Embryonic facial prominence (tissue), 1 donor: ENCODE results near the gene RABGGTA.
"Not testable (repeated sequence)": the region's sequence is repeated elsewhere in the genome, so short reads cannot be mapped to it uniquely, and the experiment has no call there.

Experiments
- DNase-seq: peaks from one replicate; pipeline ENCODE4 v3.0.0-alpha.2; 2016; ENCODE audit errors: extremely low spot score

RABGGTA gene

DNA sequence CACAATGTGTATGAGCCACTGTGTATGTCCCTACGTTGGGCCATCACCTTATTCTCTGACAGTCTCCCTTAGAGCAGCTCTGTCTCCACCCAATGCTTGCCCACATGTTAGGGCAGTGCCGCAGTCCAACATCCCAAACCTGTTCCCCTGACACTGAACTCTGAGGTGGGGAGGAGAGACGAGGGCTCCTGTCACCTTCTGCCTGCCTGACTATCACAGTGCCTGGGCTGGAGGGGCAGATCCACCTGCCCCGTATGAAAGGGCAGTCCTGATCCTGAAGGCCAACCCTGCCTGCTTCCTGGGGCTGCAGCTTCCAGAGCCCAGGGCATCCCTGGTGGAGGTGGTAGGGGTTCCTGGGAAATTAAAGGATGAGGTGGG is 10.6 kb downstream of the RABGGTA start:
- no peak for DNase-seq

DNA sequence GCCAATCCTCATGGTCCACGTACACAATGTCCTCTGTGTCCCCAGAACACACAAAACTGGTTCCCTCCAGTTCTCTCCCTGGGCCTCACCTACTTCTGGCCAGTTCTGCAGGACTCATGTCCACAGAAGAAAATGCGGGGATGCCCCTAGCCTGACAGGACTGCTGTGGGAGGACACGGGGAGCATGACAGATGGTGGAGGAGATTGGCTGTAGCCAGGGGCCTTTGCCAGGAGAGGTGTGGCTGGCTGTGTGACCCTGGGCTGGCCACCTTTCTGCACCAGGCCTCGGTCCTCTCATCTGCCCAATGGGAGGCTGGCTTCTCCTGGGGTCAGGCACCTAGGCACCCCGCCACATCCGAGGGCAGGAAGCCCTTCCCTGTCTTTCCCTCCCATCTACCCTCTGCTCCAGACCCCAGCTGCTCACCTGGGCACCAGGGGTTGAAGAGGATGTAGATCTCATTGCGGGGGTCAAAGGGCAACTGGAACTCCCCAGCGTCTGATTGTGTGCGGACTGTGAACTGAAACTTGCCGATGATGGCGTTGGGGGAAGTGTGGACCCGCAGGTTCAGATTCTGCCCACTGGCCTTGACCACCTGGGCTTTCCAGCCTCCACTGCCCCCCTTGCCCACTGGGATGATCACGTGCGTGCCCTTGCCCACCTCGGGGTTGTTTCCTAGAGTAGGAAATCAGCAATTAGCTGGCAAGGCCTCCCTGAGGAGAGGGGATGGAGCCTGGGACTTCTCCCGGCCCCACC is 11.2 kb downstream of the RABGGTA start:
- no peak for DNase-seq

DNA sequence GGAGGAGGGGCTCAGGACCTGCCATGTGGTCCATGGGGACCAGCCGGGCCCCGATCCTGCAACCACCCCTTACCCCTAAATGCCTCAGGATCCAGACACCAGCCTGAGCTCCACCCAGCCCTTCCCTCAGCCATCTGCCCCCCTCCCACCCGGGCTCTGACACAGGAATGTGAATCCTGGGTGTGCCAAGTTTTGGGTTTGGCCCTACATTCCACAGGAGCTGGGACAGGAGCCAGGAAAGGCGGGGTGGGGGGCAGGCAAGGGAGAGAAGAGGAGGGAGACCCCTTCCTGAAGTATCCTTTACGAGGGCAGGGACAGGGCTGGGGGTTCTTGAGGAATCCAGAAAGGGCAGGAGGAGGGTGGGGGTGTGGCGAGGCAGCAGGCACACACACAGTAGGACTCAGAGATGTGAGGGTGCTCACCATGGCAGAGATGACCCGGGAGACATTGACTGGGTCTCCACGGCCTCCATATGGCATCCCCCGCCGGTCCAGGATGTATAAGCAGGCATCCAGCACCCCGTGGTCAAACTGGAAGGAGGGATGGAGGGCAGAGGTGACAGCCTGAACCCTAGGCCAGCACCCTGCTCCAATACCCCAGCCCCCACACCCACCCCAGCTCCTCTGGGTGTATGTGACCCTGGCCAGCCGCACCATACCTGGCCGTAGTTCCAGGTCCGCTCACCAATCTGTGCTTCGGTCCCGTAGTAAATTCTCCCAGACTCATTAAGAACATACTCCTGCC is 11.9 kb downstream of the RABGGTA start:
- DNase-seq, result peak; percentile 58

DNA sequence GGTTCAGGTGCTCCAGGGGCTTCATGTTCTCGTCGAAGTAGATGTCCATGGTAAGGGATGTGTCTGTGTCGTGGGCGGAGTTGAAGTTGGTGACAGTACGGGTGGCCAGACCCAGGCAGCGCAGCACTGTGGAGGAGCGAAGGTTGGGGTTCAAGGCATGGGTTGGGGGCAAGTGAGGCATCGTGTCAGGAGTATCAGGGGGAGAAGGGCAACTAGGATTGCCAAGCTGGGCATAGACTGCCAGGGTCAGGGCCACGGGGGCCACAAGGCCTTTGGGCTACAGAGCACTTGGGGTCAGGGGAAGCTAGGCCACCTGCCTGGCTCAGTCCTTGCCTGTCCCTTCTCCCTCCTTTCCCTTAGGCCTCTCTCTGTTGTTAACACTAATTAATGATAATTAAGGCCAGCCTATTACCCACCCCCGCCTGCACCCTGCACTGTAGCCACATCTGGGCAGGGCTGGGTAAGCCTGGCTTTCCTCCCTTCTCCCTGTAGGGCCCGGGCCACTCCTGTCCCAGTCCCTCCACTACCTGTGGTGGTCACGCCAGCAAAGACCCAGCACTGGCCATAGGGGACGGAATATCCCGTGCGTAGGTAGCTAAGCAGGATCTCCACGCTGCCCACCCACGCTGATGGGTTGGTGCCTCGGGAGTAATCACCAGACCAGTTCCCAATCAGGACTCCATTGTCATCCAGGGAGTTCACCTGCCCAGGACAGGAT is 12.7 kb downstream of the RABGGTA start:
- no peak for DNase-seq

DNA sequence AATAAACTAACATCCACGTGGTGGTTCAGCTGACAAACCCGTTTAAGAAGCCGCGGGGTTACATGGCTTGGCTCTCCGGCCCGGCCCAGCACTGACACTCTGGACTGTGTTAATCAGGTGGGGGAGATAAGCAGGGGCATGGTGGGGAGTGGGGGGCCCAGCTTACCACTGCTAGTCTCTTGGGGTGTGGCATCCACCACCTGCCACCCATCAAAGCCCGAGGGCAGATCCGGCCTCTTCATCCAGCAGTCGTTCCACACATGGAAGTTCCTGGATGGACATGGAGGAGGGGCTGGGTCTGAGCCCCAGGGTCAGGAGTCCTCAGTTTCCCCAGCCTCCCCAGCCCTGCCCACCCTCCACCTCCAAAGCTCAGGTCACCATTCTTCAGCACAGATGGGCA is 13.3 kb downstream of the RABGGTA start:
- no peak for DNase-seq

DNA sequence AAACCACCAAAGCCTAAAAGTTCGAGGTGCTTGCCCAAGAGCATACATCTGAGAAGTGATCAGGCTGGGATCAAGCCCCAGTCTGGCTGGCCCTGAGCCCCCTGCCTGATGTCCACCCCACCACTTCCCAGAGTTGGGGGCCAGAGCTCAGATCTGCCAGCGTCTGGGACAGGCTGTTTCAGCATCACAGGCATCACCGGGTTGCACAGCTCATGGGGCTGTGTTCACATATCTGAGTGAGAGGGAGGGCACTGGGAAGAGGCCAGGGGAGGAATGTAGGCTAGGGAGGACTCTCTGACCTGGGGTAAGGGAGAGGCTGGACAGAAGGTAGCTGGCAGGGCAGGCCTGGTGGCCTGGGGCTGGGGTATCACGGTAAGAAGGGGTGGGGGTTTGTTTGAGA is 14.4 kb downstream of the RABGGTA start:
- DNase-seq, result no peak

DNA sequence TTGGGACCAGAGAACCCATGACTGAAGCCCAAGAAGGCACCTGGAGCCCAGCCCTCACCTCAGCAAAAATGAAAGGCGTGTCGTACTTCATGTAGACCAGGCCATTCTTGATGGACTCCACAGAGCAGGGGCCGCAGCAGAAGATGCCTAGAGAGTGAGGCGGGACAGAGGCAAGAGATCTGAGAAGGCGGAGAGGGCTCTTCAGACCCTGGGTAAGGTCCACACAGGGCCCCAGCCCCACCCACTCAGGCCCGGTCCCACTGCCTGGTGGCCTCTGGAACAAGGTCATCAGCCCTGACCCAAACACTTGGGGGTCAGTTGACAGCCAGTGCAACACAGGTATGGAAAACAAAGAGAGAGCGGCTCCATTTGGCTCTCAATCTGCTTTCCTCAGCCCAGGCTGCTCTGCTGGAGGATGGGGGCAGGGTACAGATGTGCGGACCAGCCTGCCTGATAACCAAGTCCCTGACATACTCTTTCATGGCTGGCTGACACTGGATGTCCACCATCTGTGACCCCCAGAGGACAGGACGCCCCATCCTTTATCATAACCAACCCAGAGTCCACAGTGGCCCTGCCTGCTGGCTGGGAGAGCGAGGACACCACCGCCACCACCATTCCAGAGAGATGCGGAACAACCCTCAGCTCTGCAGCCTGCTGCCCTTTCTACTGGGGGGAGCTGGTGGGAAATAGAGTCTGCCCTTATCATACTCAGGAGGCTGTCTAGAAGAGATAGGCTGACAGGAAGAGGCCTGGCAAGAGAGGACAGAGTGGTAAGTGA is 15.3 kb downstream of the RABGGTA start:
- DNase-seq, result no peak

DNA sequence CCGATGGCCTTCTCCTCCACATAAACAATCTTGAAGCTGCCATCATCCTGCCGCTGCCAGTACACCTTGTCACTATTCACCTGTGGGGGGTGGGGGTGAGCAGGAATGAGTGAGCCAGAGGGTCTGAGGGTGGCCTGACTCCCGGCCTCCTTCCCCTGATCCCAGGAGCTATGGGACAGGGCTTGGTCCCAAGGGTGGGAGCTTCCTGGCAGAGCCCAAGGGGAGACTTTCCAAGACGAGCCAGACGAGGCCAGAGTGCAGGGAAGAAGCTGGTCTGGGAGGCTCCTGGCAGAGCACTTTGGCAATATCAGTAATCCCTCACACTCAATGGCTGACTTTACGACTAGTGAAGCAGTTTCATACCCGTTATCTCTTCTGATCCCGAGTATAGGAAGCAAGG is 16.0 kb downstream of the RABGGTA start:
- no peak for DNase-seq

DNA sequence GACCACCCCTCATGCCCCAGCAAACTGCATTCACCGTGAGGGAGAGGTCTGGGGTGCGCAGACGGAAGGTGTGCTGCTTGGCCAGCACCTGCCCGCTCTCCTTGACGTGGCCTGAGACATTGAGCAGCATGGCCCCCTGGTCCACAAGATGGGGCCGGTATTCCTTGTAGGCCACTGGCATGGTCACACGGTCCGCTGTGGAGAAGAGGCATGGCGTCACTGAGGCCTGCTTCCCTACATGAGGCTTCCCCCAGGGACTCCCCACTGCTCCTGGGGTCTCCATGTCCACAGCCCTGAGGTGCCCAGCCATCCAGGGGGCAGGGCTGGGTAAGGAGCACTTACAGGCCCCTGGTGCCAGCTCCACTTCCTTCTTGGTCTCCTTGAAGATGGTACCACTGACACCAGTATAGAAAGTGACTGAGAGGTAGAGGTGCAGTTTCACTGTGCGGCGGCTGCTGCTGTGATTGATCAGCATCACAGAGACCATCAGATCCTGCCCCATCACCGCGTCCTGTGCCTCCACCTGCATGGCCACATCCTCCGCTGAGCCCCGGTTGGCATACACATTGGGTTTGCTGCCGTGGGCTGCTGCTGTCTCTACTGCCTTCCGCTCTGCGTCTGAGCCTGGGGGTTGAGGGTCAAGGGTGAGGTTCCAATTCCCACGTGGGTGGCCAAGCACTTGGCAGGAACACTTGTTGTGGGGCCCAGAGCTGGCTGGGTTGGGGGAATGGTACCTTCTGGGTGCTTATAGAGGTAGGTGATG is 16.6 kb downstream of the RABGGTA start:
- DNase-seq, result no peak

DNA sequence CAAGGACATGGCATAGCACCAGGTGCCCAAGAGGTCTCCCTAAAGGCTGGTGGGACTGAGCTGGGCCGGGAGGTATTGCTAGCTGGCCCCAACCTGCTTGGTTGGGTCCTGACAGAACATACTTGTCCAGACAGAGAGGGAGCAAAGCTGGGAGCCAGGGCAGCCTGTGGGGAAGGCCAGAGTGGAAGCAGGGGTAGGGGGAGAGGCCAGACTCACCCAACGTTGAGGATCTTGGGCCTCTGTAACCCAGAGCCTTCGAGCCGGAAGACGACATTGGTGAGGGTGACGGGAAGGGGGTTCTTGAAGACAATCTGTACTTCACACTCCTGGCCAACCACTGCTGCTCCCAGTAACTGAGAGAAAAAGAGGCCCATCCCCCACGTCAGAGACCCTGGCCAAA is 17.5 kb downstream of the RABGGTA start:
- no peak for DNase-seq

DNA sequence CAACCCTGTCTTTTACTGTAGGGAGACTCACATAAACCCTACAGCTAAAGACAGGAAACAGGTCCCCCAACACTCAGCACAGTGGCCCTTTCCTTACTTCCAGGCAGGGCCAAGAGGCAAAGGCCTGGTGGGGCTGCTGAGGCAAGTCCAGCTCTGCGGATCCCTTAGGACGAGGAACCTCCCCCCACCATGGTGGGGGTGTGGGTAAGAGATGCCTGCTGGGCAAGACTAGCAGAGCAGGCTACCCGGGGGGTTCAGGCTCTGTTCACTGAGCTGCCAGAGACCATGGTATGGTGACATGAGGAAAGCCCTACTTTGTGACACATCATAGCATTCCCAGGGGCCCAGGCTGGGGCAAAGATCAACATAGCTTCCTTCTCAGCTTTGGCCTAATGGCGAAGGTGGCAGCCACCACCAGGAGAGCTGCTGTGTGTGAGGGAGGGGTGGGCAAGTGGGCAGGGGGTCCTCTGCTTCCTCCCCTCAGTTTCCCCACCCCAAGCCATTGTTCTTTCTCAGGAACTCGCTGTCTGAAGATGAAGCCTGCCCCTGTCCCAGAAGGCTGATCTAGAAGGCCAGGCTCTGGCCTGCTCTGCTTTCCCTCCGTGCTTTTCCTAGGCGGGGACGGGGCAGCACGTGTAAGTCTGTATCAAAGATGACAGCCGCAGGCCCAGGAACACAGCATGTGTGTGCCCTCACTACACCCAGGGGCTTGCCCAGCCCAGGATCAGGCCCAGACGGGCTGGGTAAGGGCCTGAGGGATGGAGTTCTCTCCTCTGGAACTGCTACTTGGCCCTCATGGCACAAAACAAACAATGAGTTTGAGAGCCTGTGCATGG is 18.9 kb downstream of the RABGGTA start:
- no peak for DNase-seq

DNA sequence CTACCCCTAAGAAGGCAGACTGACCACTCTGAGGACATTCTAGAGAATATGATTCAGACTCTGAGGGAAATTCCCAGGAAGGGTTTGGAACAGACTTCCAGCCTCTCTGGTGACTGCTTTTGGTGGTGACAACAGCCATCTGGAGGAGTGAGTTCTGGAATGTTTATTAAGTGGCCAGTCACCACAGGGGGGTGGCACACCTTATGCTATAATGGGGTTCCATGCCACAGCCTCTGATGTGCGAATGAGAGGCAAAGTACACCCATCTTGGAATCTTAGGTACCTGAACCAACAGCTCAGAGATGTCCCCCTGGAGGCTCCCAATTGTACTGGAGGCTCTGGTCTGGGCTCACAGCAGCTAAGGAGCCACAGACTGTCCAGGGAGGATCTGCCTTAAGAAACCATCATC is 19.5 kb downstream of the RABGGTA start:
- no peak for DNase-seq

DNA sequence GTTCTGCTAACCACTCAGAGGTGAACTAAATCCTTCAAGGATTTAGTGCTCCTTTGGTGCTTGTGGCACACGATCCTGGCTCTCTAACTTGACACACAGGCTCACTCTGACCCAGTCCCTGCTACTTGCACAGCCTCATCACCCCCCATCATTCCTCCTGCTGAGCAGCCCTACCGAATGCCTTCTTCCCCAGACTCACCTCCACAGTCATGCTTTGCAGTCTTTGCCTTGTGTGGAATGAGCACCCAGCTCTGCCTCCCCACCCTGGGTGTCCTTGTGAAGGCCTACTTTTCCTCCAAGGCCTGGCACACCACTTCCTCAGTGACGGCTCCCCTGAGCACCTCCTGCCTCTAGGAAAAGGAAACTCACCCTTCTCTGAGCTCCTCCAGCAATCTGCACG is 21.0 kb downstream of the RABGGTA start:
- DNase-seq, result no peak

DNA sequence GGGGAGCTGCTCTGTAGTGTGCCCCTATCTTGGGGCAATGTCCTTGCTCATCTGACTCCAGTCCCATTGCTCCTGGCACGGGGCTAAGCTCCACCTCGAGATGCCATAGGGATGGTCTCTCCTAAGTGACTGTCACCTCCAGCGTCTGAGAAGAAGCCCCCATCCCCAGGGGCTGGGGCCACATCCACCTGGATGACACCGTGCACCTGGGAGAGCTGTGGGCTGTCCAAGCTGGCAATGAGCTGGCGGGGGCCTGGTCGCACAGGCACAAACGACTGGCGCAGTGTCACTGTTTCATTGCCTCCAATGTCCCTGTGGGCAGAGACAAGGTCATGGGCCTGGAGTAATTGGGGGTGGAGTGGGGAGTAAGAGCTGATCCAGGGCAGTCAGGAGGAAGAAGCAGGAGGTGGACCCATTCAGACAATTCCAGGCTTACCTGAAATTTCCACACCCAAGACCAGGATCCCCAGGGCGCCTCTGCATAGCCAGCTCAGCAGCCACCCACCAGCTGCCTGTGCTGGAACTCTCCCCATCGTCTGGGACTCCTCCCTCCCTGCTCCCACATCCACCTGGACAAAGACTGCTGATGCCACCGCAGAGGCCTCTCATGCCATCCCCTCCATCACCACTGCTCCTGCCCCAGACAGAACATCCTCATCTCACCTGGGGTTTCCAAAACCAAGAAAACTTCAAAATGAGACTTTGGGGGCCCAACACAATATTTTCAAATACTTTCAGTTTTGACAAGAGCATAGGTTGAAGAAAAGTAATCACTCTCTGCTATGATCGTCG is 22.0 kb downstream of the RABGGTA start:
- DNase-seq, result no peak

DNA sequence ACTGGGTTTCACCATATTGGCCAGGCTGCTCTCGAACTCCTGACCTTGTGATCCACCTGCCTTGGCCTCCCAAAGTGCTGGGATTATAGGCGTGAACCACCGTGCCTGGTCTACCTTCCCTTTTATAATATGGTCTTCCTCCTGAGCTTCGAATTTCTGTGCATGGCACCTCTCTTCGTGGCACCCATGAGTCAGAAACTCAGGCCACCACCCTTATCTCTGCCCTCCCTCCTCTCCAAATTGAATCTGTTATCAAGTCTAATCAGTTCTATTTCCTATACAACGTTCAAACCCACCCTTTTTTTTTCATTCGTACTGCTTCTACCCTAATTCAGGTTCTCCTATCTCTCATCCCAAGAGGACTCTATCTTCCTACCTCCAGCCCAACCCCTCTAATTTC is 24.0 kb downstream of the RABGGTA start:
- DNase-seq, result no peak

DNA sequence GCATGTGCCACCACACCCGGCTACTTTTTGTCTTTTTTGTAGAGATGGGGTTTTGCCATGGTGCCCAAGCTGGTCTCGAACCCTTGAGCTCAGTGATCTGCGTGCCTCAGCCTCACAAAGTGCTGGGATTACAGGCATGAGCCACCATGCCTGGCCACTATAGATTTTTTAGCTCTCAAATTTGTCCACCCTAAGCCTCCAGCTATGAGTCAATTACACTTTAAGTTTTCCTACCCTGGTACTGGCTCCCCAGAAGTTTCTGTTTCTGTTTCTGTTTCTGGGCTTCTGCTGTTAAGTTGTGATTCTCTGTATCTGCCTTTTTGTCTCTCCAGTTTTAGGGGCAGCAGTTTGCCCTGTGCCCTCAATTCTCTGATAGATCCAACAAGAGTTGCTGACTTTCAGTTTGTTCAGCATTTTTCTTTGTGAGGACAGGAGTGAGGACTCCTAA is 24.6 kb downstream of the RABGGTA start:
- no peak for DNase-seq

DNA sequence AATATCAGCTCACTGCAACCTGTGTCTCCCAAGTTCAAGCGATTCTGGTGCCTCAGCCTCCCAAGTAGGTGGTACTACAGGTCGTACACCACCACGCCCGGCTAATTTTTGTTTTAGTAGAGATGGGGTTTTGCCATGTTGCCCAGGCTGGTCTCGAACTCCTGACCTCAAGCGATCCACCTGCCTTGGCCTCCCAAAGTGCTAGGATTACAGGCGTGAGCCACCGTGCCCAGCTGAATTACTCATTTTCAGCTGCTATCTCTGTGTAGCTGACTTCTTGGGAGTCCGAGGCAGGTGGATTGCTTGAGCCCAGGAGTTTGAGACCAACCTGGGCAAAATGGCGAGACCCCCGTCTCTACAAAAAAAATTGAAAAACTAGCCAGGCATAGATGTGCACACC is 26.0 kb downstream of the RABGGTA start:
- DNase-seq, result not testable (repeated sequence)

DNA sequence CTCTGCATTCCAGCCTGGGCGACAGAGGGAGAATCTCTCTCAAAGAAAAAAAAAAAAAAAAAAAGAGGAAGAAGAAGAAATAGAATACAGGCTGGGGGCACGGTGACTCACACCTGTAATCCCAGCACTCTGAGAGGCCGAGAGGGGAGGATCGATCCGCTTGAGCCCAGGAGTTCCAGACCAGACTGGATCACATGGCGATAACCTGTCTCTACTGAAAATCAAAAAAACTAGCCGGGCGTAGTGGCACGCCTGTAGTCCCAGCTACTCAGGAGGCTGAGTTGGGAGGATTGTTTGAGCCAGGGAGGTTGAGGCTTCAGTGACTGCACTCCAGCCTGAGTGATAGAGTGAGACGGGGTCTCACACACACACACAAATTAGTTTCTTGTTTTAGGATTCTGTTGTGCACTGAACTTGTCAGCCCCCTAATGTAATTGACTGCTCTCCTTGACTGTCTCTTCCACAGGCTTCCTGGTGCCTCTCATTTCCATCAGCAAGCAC is 28.0 kb downstream of the RABGGTA start:
- DNase-seq, result no peak

DNA sequence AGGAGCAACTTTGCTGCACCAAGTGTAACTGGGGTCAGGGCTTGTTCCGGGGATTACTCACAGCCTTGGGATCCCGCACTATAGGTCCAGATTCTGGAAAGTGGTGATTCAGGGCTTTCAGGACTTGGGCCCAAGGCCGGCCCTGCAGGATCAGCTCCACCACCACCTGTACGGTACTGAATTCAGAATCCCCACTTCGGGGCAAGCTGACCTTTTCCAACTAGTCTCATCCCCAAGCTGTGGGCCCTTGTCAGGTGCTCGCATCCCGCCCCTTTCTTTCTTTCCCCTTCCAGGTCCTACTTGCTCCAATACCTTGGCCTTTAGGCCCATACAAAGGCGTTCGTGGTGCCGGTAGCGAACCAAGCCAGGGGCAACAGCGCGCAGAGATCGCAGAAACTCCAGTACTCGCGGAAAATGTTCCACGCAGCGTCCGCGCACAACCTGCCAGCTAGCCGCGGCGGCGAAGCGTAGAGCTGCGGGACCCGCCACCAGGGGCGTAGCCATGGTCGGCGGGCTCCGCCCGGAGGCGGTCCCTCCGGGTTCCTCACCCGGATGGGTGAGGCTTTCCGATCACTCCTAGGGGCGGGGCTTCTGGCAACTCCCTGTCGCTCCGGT is 29.5 kb downstream of the RABGGTA start:
- peak; percentile 99 for DNase-seq
